ENCODE results near the gene SLC44A1. TPM values are rescaled to one million over a fixed set of nuclear protein-coding genes. Genes with fewer than 3 reads are reported as not detected.

SLC44A1 gene
- total and polyA plus RNA-seq, 2 of the 13 experiments (the other 11 are each of a cell fraction or from before 2014, with no cell fraction given), result 21.4 to 40.8 TPM

GRCh38 chr9:105245029-105245890, 809 bp downstream of the SLC44A1 start (continued):
- no peak for TF ChIP-seq DR1 (CRISPR knock-in tag; IDR thresholded peaks at IDR 0.05)
- TF ChIP-seq KMT2B (CRISPR knock-in tag; IDR thresholded peaks at IDR 0.05), result peak; percentile 73; the same call in 1 of the 2 replicates
- peak; percentile 72 for TF ChIP-seq ZFX (CRISPR knock-in tag; IDR thresholded peaks at IDR 0.05; ENCODE audit: low read depth)
- no peak for TF ChIP-seq PAF1 (CRISPR knock-in tag; IDR thresholded peaks at IDR 0.05)
- no peak for TF ChIP-seq JARID2 (CRISPR knock-in tag; IDR thresholded peaks at IDR 0.05; ENCODE audit: insufficient replicate concordance)
- TF ChIP-seq, protein P1, sequence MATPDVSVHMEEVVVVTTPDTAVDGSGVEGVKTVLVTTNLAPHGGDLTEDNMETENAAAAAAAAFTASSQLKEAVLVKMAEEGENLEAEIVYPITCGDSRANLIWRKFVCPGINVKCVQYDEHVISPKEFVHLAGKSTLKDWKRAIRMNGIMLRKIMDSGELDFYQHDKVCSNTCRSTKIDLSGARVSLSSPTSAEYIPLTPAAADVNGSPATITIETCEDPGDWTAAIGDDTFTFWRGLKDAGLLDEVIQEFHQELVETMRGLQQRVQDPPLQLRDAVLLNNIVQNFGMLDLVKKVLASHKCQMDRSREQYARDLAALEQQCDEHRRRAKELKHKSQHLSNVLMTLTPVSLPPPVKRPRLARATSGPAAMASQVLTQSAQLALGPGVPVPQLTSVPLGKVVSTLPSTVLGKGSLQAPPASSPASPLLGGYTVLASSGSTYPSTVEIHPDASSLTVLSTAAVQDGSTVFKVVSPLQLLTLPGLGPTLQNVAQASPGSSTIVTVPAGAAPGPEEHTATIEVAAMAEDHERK (CRISPR knock-in tag; IDR thresholded peaks at IDR 0.05; ENCODE audit: low read depth), result no peak
- TF ChIP-seq KAT8 (CRISPR knock-in tag; IDR thresholded peaks at IDR 0.05), result no peak
- no peak for TF ChIP-seq ZNF549 (CRISPR knock-in tag; IDR thresholded peaks at IDR 0.05)
- TF ChIP-seq, protein P2, sequence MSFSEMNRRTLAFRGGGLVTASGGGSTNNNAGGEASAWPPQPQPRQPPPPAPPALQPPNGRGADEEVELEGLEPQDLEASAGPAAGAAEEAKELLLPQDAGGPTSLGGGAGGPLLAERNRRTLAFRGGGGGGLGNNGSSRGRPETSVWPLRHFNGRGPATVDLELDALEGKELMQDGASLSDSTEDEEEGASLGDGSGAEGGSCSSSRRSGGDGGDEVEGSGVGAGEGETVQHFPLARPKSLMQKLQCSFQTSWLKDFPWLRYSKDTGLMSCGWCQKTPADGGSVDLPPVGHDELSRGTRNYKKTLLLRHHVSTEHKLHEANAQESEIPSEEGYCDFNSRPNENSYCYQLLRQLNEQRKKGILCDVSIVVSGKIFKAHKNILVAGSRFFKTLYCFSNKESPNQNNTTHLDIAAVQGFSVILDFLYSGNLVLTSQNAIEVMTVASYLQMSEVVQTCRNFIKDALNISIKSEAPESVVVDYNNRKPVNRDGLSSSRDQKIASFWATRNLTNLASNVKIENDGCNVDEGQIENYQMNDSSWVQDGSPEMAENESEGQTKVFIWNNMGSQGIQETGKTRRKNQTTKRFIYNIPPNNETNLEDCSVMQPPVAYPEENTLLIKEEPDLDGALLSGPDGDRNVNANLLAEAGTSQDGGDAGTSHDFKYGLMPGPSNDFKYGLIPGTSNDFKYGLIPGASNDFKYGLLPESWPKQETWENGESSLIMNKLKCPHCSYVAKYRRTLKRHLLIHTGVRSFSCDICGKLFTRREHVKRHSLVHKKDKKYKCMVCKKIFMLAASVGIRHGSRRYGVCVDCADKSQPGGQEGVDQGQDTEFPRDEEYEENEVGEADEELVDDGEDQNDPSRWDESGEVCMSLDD (CRISPR knock-in tag; IDR thresholded peaks at IDR 0.05; ENCODE audit: borderline replicate concordance), result no peak
- no peak for TF ChIP-seq STAT5B (CRISPR knock-in tag; IDR thresholded peaks at IDR 0.05)
- TF ChIP-seq ZNF678 (CRISPR knock-in tag; IDR thresholded peaks at IDR 0.05), result no peak
- TF ChIP-seq SMAD3 (CRISPR knock-in tag; IDR thresholded peaks at IDR 0.05), result no peak
- no peak for TF ChIP-seq TMF1 (CRISPR knock-in tag; IDR thresholded peaks at IDR 0.05; ENCODE audit: low read depth)
- TF ChIP-seq JUNB (CRISPR knock-in tag; IDR thresholded peaks at IDR 0.05; ENCODE audit: borderline replicate concordance), result no peak
- TF ChIP-seq ZNF362 (CRISPR knock-in tag; IDR thresholded peaks at IDR 0.05; ENCODE audit: borderline replicate concordance), result no peak
- no peak for TF ChIP-seq ZNF207 (IDR thresholded peaks at IDR 0.05; ENCODE audit: borderline replicate concordance)
- no peak for TF ChIP-seq CBFB (CRISPR knock-in tag; IDR thresholded peaks at IDR 0.05)
- no peak for TF ChIP-seq RFX1 (IDR thresholded peaks at IDR 0.05)
- TF ChIP-seq ELF3 (CRISPR knock-in tag; IDR thresholded peaks at IDR 0.05), result no peak
- TF ChIP-seq PRMT3 (CRISPR knock-in tag; IDR thresholded peaks at IDR 0.05; ENCODE audit: borderline replicate concordance, low read depth), result no peak
